ENCODE data around the gene HSPA4. TPM values are rescaled to one million over a fixed set of nuclear protein-coding genes. Genes with fewer than 3 reads are reported as not detected.

Gene HSPA4
- total and polyA plus RNA-seq, 2 experiments from 2014 or later, result 340 to 343 TPM

DNA sequence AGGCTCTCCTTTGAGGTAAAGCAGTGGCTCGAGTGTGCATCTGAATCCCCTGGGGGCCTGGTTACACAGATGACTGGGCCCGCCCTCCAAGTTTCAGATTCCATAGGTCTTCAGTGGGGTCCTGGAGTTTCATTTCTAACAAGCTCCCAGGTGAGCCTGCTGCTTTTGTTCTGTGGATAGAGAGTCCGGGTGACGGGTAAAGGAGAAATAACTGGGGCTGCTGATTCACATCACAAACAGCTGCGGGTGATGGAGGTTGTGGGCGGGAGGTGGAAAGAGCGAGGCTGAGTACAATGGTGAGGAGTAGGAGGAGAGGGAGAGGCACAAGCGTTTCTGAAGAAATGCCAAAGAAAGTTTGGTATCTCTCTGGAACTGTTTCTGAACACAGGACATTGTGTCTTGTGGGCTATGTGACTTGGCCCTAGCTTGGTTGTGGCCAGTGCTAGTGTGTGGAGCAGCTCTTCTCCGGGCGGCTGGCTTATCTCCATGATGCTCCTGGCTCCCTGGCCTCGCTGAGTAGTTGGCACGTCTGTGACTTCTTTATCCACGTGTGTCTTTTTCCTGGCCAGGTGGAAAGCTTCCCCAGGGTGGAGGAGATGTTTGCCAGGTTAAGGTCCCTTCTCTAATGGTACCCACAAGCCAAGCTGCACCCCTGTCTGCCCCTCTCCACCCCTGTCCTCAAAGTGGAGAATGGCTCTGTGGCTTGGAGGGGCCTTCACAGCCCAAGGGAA lies 61.7 kb downstream of the HSPA4 start:
- Histone ChIP-seq H3K4me2 (no peak overlapping the region), H3K4me3 (no peak overlapping the region), H3K36me3 (ENCODE audit: insufficient read depth) (no peaks in the 10 kb centered on the region), H3K79me2 (replicated peaks; ENCODE audit: insufficient read depth) (no peaks in the 10 kb centered on the region), H3K27ac (ENCODE audit: low read depth) (no peak overlapping the region), H2AFZ (no peak overlapping the region), H4K20me1 (replicated peaks; ENCODE audit: insufficient read depth) (no peaks in the 10 kb centered on the region), H3K4me1 (ENCODE audit: insufficient read depth) (no peaks in the 10 kb centered on the region), H3K27me3 (ENCODE audit: insufficient read depth) (no peaks in the 10 kb centered on the region), H3F3A (replicated peaks; ENCODE audit: low read depth) (no peaks in the 10 kb centered on the region), H3K9me2 (ENCODE audit: insufficient read depth) (no peaks in the 10 kb centered on the region)
- H3K4me3 Mint-ChIP-seq, result no peak overlapping the region
- TF ChIP-seq EZH2 (IDR thresholded peaks at IDR 0.05; ENCODE audit: low read depth, unreplicated experiment) (no peak), POLR2AphosphoS5 (IDR thresholded peaks at IDR 0.05; ENCODE audit: low read depth) (no peak), EZH2phosphoT487 (IDR thresholded peaks at IDR 0.05; ENCODE audit: unreplicated experiment) (no peak), CREB1 (CRISPR knock-in tag; IDR thresholded peaks at IDR 0.05; ENCODE audit: low read depth) (no peak)
- TF ChIP-seq, protein P1, sequence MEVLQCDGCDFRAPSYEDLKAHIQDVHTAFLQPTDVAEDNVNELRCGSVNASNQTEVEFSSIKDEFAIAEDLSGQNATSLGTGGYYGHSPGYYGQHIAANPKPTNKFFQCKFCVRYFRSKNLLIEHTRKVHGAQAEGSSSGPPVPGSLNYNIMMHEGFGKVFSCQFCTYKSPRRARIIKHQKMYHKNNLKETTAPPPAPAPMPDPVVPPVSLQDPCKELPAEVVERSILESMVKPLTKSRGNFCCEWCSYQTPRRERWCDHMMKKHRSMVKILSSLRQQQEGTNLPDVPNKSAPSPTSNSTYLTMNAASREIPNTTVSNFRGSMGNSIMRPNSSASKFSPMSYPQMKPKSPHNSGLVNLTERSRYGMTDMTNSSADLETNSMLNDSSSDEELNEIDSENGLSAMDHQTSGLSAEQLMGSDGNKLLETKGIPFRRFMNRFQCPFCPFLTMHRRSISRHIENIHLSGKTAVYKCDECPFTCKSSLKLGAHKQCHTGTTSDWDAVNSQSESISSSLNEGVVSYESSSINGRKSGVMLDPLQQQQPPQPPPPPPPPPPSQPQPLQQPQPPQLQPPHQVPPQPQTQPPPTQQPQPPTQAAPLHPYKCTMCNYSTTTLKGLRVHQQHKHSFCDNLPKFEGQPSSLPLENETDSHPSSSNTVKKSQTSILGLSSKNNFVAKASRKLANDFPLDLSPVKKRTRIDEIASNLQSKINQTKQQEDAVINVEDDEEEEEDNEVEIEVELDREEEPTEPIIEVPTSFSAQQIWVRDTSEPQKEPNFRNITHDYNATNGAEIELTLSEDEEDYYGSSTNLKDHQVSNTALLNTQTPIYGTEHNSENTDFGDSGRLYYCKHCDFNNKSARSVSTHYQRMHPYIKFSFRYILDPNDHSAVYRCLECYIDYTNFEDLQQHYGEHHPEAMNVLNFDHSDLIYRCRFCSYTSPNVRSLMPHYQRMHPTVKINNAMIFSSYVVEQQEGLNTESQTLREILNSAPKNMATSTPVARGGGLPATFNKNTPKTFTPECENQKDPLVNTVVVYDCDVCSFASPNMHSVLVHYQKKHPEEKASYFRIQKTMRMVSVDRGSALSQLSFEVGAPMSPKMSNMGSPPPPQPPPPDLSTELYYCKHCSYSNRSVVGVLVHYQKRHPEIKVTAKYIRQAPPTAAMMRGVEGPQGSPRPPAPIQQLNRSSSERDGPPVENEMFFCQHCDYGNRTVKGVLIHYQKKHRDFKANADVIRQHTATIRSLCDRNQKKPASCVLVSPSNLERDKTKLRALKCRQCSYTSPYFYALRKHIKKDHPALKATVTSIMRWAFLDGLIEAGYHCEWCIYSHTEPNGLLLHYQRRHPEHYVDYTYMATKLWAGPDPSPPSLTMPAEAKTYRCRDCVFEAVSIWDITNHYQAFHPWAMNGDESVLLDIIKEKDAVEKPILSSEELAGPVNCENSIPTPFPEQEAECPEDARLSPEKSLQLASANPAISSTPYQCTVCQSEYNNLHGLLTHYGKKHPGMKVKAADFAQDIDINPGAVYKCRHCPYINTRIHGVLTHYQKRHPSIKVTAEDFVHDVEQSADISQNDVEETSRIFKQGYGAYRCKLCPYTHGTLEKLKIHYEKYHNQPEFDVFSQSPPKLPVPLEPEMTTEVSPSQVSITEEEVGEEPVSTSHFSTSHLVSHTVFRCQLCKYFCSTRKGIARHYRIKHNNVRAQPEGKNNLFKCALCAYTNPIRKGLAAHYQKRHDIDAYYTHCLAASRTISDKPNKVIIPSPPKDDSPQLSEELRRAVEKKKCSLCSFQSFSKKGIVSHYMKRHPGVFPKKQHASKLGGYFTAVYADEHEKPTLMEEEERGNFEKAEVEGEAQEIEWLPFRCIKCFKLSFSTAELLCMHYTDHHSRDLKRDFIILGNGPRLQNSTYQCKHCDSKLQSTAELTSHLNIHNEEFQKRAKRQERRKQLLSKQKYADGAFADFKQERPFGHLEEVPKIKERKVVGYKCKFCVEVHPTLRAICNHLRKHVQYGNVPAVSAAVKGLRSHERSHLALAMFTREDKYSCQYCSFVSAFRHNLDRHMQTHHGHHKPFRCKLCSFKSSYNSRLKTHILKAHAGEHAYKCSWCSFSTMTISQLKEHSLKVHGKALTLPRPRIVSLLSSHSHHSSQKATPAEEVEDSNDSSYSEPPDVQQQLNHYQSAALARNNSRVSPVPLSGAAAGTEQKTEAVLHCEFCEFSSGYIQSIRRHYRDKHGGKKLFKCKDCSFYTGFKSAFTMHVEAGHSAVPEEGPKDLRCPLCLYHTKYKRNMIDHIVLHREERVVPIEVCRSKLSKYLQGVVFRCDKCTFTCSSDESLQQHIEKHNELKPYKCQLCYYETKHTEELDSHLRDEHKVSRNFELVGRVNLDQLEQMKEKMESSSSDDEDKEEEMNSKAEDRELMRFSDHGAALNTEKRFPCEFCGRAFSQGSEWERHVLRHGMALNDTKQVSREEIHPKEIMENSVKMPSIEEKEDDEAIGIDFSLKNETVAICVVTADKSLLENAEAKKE (CRISPR knock-in tag; IDR thresholded peaks at IDR 0.05), result no peak
- TF ChIP-seq, protein P2, sequence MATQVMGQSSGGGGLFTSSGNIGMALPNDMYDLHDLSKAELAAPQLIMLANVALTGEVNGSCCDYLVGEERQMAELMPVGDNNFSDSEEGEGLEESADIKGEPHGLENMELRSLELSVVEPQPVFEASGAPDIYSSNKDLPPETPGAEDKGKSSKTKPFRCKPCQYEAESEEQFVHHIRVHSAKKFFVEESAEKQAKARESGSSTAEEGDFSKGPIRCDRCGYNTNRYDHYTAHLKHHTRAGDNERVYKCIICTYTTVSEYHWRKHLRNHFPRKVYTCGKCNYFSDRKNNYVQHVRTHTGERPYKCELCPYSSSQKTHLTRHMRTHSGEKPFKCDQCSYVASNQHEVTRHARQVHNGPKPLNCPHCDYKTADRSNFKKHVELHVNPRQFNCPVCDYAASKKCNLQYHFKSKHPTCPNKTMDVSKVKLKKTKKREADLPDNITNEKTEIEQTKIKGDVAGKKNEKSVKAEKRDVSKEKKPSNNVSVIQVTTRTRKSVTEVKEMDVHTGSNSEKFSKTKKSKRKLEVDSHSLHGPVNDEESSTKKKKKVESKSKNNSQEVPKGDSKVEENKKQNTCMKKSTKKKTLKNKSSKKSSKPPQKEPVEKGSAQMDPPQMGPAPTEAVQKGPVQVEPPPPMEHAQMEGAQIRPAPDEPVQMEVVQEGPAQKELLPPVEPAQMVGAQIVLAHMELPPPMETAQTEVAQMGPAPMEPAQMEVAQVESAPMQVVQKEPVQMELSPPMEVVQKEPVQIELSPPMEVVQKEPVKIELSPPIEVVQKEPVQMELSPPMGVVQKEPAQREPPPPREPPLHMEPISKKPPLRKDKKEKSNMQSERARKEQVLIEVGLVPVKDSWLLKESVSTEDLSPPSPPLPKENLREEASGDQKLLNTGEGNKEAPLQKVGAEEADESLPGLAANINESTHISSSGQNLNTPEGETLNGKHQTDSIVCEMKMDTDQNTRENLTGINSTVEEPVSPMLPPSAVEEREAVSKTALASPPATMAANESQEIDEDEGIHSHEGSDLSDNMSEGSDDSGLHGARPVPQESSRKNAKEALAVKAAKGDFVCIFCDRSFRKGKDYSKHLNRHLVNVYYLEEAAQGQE (IDR thresholded peaks at IDR 0.05; ENCODE audit: unreplicated experiment), result no peak
- DNase-seq (ENCODE audit: low spot score) (no peak), ATAC-seq (no peak)
- no peak overlapping the region for H3K27ac Mint-ChIP-seq
- peaks cover under 1% of the 10 kb centered on the region; the same call in 2 of the 3 replicates for H3K4me1 Mint-ChIP-seq
- peaks cover under 1% of the 10 kb centered on the region for H3K9me3 Mint-ChIP-seq
- H3K27me3 Mint-ChIP-seq (ENCODE audit: insufficient read depth, low read depth, poor library complexity), result peaks cover 4% of the 10 kb centered on the region
- 0 out of 3 replicates have a peak, but pooled peaks cover under 1% of the 10 kb centered on the region for H3K36me3 Mint-ChIP-seq (ENCODE audit: low read depth)
